ENCODE data around the gene RBL2. TPM values are rescaled to one million over a fixed set of nuclear protein-coding genes. Genes with fewer than 3 reads are reported as not detected.

The RBL2 gene
- total RNA-seq, 1 experiment from 2014 or later, result 33.4 TPM

GRCh38 chr16:53530741-53531140, 96.5 kb downstream of the RBL2 start:
- POLR2A ChIA-PET, result no interaction called here
- DNase-seq (ENCODE audit: low read depth, low spot score) (no peak), ATAC-seq (no peak)
- RAD21 ChIA-PET (ENCODE audit: low non-redundant PET in 1 of 2, low total read pairs in 2 of 2, uncharacterized antibody in 2 of 2, unreplicated experiment in 2 of 2), result no interaction called here
- Histone ChIP-seq H3K4me2 (ENCODE audit: low read length) (no peak overlapping the region), H3K27me3 (ENCODE audit: insufficient read depth, low read length) (no peaks in the 10 kb centered on the region), H2AFZ (ENCODE audit: low read depth, low read length, poor library complexity, severe bottlenecking) (no peak overlapping the region), H3K36me3 (ENCODE audit: control insufficient read depth in 1 of 2, insufficient read depth in 2 of 2, low read length in 2 of 2) (no peaks in the 10 kb centered on the region), H3K9me3 (ENCODE audit: control insufficient read depth in 1 of 2, insufficient read depth in 1 of 2, low read depth in 1 of 2, low read length in 2 of 2) (no peaks in the 10 kb centered on the region), H3K4me3 (replicated peaks in 1 of 2; ENCODE audit: low read depth in 1 of 2, low read length in 2 of 2) (no peak overlapping the region), H3K79me2 (ENCODE audit: insufficient read depth, low read length) (no peaks in the 10 kb centered on the region), H4K20me1 (ENCODE audit: insufficient read depth) (no peaks in the 10 kb centered on the region), H3K4me1 (ENCODE audit: control insufficient read depth in 1 of 2, insufficient read depth in 2 of 2, low read length in 2 of 2) (no peaks in the 10 kb centered on the region), H3K9ac (ENCODE audit: low read length) (no peak overlapping the region), H3K9me2 (ENCODE audit: insufficient read depth) (no peaks in the 10 kb centered on the region), H3K27ac (ENCODE audit: low read depth, low read length) (no peak overlapping the region)
- CTCF ChIA-PET, result no interaction called here
- no TSS peak for BruUV-seq (replicated peaks)
- no peak for TF ChIP-seq MAX (IDR thresholded peaks at IDR 0.05)
- no peak for TF ChIP-seq EZH2phosphoT487 (IDR thresholded peaks at IDR 0.05; ENCODE audit: borderline replicate concordance)
- TF ChIP-seq RAD21 (IDR thresholded peaks at IDR 0.05; ENCODE audit: low read depth), result no peak
- TF ChIP-seq ATF3 (IDR thresholded peaks at IDR 0.05), result no peak
- TF ChIP-seq SRF (IDR thresholded peaks at IDR 0.05; ENCODE audit: low read depth), result no peak
- TF ChIP-seq EGR1 (IDR thresholded peaks at IDR 0.05; ENCODE audit: low read depth), result no peak
- TF ChIP-seq REST (IDR thresholded peaks at IDR 0.05; ENCODE audit: low read depth), result no peak
- TF ChIP-seq ZBTB33 (IDR thresholded peaks at IDR 0.05; ENCODE audit: extremely low read depth, insufficient replicate concordance, low read length), result no peak
- no peak for TF ChIP-seq CBX3 (IDR thresholded peaks at IDR 0.05; ENCODE audit: low read depth)
- TF ChIP-seq YY1 (IDR thresholded peaks at IDR 0.05; ENCODE audit: extremely low read depth, insufficient replicate concordance, low read depth, low read length), result no peak
- TF ChIP-seq SP1 (IDR thresholded peaks at IDR 0.05; ENCODE audit: low read depth), result no peak
- TF ChIP-seq TCF7L2 (IDR thresholded peaks at IDR 0.05; ENCODE audit: borderline replicate concordance, extremely low read depth, insufficient read depth, insufficient read length), result no peak
- no peak for TF ChIP-seq ELF1 (IDR thresholded peaks at IDR 0.05; ENCODE audit: borderline replicate concordance, low read depth)
- no peak for TF ChIP-seq CTCF (IDR thresholded peaks at IDR 0.05 in 2 of 3, conservative IDR thresholded peaks at IDR 0.05 in 1 of 3; ENCODE audit: borderline replicate concordance in 1 of 3, insufficient read depth in 1 of 3, low read depth in 2 of 3, low read length in 2 of 3)
- no peak for TF ChIP-seq SIN3A (IDR thresholded peaks at IDR 0.05; ENCODE audit: low read depth)
- no peak for TF ChIP-seq ZFX (IDR thresholded peaks at IDR 0.05)
- TF ChIP-seq POLR2A (IDR thresholded peaks at IDR 0.05; ENCODE audit: borderline replicate concordance, extremely low read depth, insufficient read depth, insufficient read length), result no peak
- no peak for TF ChIP-seq EZH2 (IDR thresholded peaks at IDR 0.05)
- TF ChIP-seq ZNF274 (IDR thresholded peaks at IDR 0.05; ENCODE audit: low read depth, low read length), result no peak
- TF ChIP-seq CEBPB (IDR thresholded peaks at IDR 0.05; ENCODE audit: low read depth), result no peak
- intact Hi-C loops (cut with micrococcal nuclease), result no loop called here
